HG03025 (cell line): ENCODE results near the gene VPS13C.

Source experiments
- ATAC-seq: cut with Tn5 transposase; IDR thresholded peaks from one replicate; pipeline ENCODE4 v1.9.1; 2021; ENCODE audit warnings: mild to moderate bottlenecking, moderate library complexity; ENCODE audit not compliant: unreplicated experiment, low FRiP score

The VPS13C gene

DNA sequence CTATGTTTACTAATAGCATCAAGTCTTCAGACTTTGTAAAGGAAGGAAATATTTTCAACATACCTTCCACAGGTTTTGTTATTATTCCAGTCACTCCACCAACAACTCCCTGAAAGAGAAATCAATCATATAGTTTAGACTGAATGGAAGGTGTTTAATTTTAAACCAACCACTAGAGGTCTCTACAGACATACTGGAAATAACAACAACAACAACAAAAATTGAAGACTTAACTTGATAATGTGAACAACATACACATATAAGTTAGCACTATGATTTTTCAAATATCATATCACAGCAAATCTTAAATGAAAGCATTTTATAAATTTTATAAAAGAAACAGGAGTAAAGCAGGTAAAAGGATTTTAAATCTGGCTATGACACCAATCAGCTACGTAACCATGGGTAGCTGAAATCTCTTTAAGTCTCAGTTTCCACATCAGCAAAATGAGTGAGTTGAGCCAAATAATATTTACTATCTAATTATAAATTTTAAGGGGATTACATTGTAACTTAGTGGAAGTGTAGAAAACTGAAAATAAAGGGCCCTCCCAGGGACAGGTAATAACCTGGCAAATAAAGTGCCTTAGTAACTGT lies 188.2 kb downstream of the VPS13C start:
- ATAC-seq: no peak

DNA sequence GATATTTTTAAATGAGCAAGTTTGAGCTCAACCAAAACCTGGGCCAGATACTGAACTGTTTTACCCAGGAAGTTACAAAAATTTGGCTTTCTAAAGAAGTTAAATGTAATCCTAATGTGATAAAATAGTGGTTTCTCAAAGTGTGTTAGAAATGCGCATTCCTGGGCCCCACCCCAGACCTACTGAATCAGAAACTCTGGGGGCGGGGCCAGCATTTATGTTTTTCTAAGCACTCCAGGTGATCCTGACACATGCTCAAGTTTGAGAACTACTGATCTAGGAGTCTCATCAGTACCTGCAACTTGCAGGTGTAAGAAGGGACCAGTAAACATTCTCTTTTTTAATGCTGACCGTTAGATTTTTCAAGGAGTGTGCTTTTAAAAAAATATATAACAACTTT lies 190.6 kb downstream of the VPS13C start:
- ATAC-seq: no peak

DNA sequence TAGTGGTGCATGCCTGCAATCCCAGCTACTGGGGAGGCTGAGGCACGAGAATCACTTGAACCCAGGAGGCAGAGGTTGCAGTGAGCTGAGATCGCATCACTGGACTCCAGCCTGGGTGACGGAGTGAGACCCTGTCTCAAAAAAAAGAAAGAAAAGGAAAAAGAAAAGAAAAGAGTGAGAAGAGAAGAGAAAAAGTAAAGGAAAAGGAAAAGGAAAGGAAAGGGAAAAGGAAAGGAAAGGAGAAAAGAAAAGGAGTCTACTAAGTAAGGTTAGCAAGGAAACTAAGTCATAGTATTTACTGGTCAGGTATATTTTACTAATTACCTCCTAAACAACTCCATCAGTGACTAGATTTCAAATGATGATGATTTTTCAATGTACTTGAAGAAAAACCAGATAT lies 198.3 kb downstream of the VPS13C start:
- no peak for ATAC-seq

DNA sequence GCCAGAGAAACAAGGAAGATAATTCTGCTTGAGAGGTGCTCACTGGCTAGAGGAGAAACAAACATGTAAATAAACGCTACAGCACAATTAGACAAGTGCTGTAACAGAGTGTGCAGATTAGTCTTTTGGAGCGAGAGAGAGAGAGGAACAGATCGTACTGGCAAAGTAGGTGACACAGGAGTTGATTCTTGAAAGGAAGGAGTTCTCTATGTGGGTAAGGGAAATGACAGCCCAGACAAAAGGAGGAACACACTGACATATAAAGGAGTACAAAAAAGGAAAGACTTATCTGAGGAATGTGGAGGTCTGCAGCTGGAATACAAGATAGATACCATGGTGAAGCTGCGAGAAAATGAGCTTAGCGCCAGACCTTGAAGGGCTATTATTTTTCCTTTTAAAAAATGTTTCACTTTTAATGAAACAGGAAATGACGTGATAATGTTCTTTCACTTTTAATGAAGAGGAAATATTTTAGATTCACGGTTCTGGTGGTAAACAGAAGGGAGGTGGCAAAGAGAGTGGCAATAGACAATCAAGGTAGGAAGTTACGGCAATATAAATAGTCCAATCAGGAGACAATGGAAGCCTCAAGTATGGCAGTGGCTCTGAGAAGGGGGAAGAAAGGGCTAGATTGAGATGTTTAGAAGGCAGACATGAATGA lies 202.9 kb downstream of the VPS13C start:
- ATAC-seq: no peak

DNA sequence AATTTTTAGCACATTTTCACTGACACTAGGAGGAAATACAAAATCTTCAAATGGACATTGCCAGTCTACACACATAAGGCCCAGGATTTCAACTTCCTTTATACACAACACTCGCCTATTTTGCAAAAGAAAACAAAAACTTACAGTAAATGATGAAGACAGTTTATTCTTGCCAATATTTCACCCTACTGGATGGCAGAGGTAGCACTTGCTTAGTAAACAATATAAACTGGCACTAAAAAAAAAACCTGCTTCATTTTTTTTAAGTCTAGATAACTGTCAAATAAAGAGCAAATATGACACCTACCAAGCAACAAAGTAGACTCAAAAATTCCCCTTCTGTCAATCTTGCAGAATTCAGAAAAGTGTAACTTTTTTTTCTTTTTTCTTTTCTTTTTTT lies 204.0 kb downstream of the VPS13C start:
- no peak for ATAC-seq

DNA sequence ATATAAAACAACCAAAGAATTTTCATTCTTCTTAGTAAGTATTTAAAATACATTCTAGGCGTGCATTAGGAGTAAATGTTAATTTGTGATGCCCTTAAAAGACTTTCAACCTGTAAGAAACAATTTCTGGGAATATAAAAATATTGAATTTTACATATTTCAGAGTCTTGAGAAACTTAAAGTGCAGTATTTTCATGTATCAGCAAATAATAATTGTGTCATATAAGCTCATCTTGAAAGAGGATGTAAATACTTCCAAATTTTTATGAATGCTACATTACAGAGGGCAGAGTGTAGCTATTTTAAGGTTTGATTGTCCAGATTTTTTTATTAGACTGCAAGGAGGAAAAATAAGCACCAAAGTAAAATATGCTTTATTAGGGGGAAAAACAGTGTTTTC lies 207.1 kb downstream of the VPS13C start:
- ATAC-seq: no peak

DNA sequence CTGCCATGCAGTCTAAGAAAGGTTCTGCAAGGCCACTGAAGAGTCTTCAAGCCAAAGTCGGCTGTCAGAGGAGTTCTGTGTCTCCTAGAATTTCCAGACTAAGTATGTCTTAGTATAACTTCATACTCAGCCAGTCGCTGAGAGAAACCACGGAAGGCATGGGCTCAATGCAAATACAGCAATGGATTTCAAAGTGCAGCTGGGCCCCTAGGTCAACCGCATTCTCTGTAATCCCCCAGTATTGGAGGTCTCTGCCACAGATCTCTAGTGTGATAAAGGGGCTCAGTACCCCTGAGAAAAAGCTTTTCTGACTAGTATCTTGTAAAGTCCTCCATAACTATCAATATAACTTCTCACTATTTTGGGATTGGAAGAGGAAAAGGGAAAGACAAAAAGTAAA lies 208.3 kb downstream of the VPS13C start:
- no peak for ATAC-seq

DNA sequence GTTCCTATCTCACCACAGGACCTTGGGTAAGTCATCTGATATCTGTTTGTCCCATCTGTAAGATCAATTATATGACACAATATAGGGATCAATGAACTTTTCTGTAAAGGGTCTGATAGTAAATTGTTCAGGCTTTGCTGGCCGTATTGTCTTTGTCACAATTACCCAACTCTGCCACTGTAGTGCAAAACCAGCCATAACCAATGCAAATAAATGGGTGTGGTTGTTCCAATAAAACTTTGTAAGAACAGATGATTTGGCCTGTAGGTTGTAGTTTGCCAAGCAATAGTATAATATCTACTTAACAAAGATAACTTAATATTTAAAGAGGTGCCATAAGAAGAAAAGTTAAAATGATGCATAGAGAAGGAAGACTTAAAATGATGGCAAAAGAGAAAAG lies 210.8 kb downstream of the VPS13C start:
- ATAC-seq: no peak

DNA sequence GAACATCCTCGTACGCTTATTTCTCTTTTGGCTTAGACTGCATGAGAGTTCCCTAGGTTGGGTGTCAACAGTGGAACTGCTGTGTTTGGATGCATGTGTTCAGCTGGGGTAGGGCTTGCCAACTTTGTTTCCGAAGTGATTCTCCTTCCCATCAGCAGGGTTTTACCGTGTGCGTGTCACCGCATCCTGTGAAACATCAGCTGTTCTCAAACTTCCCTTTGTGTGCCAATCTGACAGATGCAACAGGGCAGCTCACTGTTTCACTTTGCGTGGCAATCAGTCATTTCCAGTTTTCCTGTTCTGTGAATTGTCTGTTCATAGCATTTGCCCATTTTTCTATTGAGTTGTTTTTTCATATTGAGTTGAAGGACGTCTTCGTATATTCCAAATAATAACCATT lies 218.8 kb downstream of the VPS13C start:
- no peak for ATAC-seq

DNA sequence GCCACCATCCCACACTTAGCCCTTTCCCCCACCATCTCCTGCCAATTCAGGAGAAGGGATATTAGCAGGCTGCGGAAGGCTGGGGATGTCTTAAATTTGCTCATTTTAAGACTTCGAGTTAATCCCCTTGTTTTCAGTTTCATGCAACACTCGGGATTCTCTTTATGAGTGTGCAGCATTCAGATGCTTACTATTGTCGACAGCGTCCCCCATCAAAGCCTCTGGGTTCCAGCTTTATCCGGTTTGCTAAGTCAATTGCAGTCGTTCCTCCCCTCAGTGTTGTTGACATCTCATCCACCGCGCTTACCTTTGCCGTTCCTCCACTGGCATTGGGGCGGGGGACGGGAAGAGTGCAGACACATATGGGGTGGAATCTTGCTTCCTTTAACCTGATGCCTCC lies 220.2 kb downstream of the VPS13C start:
- no peak for ATAC-seq

DNA sequence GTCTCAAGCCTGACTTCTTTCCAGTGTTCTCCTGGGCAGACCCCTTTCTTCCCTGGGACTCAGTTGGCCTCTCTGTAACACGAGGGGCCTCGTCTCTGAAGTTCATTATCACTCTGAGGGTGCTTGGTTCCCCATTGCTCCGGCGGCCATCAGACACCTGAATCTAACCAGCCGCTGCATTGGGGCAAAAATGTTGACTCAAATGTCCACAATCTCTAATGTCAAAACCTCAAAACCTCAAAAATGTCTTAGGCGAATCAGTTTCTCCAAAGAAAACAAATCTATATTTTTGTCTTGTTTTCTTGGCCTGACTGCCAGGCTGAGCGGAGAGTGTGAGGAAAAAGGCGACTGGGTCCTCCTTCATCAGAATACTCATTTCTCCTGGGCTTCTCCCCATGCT lies 220.7 kb downstream of the VPS13C start:
- no peak for ATAC-seq

DNA sequence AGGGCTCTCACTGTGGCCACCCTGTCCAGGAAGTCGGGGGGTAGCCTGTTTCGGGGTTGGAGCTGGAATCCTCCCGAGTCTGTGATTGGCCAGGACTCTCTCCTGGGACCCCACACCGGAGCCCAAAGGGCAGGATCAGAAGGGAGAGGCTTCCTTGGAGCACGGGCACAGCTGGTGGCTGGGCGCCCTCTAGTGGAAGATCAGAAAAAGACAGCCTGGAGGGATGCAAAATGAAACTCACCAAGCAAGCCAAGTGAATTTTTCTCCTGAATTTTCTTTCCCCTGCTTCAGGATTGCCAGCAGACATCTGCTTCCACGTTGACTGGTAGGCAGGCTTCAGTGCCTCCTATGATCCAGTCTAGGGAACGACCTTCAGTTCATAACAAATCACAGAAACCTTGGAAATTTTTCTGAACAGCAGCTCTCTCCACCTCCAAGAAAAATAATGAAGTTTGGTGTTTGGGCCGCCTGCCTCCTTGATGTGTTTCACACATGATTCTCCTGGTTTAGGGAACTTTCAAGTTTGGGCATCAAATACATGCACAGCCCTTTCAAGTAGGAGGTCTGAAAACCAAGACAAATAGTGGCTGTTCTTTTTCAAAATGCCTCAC lies 224.6 kb downstream of the VPS13C start:
- no peak for ATAC-seq

DNA sequence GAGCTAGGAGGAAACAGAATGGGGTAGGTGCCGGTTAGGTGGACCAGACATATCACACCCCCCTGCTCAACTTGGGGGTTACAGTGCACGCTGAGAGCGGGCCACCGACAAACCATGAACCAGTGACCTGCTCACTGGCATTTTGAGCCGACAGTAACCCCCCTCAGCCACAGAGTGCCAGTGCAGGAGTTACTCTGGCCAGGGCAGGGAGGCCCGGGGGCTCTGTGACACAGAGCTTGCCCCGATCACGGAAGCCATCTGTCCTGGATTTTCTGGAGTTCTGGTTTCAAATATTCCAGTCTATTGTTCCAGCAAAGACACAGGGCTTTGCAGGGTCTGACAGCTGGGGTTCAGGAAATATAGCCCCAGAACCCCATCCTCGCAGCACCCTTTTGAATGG lies 225.2 kb downstream of the VPS13C start:
- ATAC-seq: no peak

DNA sequence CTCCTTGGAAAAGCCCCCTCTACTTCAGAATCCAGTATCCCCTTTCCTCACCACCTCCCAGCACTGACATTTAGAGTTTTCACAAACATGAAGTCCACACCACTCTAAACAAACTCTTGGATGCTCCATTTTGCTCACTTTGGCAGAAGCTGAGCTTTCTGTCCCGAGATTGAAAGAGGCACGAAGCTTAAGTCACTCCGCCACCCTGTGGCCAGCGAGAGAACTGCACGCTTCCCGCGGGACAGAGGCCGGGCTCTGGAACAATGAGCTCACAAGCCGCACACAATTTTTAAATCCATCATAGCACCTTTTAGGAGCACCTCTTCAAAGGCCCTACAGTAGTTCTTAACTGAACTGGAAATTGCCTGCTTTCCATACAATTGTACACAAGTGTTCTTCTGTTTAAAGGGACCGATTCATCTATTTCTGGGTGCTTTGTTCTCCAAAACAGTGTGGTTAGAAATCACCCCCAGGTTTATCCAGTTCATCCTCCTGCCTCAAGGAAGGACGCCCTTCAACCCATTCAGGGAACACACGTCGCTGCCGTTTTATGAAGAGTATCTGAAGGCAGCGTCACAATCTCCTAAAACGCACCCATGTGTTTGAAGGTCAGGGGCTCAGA lies 226.1 kb downstream of the VPS13C start:
- peak; percentile 80 for ATAC-seq

DNA sequence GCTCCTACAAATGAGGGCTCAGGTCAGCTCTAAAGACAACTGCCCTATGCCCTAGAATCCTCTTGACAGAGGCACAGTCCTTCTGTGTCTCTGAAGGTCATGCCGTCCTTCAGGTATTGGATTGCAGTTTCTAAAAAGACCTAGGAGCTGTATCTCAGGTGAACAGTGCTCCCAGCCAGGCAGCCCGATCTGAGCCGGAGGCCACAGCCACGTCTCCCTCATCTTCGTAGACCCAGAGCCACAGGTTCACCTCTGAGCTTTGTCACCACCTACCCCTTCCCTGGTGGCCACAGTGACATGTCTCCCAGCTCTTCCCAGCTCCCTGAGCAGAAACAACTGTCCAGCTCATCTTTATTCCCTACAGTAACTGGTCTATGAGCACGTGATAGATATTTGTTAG lies 228.0 kb downstream of the VPS13C start:
- ATAC-seq: no peak

DNA sequence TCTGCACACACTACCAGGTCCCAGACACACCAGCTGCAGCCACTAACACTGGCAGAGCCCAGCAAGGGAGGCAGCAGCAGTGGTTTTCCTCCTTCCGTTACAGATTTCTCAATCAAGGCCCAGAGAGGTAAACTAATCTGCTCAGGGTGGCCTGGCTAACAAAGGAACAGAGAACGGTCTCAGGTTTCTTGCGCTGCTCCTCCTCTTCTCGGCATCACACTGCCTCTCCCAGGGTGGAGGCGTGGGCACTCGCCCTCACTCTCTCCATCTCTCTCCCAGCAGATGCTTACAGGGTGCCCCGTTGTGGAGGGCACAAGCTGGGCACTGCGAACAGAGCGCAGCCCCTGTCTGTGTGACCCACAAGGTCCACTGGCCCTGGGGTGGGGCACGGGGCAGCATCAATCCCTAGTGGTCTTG lies 228.7 kb downstream of the VPS13C start:
- no peak for ATAC-seq

DNA sequence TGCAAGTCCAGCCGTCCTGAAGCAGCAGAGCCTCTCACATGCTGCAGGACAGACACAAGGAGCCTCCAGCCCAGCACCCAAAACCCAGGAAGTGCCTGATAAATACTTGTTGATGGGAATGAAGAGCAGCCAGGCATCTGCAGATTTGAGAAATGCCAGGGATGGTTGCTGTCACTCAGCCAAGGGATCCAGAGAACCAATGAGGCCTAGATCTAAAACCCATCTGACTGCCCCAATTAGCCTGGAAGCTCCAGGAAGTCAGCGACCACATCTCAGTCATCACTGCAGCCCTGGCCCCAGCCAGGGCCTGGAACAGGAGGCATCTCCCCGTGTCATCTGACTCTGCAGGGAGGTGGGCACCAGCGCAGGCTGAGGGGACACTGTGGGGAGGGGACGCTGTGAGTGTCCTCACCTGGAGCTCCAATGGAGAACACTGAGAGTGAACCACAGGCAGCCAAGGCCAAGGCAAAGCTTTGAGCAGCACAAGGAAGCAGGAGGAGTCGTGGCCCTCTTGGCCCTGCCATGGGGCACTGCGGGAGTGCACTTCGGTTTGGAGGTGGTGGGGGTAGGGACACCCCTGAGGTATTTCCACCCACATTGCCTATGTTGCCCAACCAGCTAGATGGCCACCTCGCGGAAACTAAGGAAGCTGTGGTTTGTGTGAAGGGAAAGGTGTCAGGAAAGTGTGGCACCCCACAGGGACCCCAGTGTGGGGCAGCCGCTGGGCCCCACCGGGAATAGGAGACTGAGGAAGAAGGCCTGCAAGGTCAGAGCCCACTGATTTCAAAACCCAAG lies 229.5 kb downstream of the VPS13C start:
- no peak for ATAC-seq

DNA sequence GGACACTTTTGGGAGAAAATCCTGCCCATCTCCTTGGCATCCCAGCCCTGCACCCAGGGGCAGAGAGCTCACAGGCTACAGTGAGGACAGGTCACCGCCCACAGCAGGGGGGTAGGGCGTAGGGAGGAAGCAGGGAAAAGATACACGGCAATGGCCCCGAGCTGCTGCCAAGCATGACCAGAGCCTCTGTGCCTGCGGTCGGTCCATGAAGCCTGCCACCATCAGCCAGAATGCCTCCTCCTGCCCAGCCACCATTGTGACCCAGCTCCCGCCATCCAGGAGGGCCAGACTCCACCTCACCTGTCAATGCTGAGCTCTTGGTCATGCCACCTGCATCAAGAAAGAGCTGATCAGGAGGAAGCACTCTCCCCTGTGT lies 230.7 kb downstream of the VPS13C start:
- ATAC-seq: no peak

DNA sequence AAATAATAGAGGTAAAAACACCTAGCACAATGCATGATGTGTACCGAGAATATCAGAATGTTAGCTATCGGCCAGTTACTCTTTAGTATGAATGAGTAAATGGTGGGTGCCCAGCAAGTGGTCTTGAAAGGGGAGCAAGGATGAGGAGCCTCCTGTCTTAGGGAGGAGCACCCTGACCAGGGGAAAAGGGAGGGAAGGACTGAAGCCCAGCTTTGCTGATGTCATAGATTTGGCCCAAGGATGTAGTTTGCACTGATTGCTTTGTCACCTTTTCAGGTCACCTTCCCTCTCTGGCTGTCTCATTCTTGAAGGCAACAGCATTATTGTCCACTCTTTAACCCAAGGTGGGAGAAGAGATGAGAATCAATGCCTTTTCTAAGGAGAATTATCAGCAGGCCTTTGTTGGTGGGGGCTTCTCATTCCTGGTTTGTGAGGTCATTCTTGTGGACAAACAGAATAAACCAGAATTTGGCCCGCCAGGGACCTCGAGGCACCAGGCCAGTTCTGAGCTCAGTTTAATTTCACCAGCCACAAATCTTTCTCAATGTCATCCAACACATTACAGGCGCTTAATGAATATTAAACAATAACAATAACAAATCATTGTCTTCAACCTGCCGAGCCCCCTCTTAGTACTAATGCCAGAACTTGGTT lies 231.3 kb downstream of the VPS13C start:
- no peak for ATAC-seq

DNA sequence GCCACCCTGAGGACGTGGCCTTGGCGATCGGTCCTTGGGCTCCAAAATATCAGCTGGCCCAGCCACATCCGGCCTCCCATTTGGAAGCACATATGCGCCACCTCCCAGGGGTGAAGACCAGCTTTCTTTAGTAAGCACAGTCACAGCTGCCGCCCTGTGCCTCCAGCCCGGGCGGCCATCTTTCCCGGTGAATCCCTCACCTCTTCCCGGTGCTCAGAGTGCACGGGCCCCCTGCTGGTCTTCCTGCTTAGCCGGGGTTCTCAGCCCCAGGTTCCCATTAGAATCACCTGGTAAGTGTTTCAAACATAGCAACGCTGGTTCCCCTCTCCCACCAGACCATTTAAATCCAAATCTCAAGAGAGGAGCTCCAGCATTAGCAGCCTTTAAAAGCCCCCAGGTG lies 232.2 kb downstream of the VPS13C start:
- no peak for ATAC-seq

DNA sequence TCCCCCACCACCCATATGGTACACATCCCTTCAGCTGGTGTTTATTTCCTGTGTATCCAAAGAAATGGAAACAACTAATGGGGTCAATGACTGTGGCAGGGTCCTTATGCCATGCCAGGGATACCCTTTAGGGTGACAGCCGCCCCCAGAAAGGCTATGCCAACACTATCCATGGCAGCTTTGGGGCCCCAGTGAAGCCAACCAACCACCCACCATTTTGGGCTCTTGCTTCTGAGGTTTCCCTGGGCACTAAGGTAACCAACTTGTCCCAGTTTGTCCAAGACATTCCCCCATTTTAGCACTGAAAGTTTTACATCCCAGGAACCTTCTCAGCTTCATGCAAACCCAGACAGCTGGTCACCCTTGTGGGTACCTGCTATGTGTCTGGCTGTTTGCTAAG lies 233.1 kb downstream of the VPS13C start:
- ATAC-seq: no peak
